Smooth muscle cell (in vitro differentiated cells): ENCODE results near the gene SASS6. TPM values are rescaled to one million over a fixed set of nuclear protein-coding genes. Genes with fewer than 3 reads are reported as not detected.

Source experiments
- DNase-seq: peaks from one replicate; lab custom pipeline; 2025; ENCODE audit not compliant: unreplicated experiment; lab: John Stamatoyannopoulos, UW
- H2AFZ ChIP-seq: fragments of 200-600 bp; sonication (generic); 2 replicates; pipeline ENCODE4 v1.6.0; 2016; ENCODE audit warnings: antibody characterized with exemption, low read depth, mild to moderate bottlenecking
- H3F3A ChIP-seq: fragments of 200-600 bp; sonication (generic); 2 replicates; pipeline ENCODE4 v1.6.0; 2017; ENCODE audit warnings: antibody characterized with exemption, low read depth
- H3K27ac ChIP-seq: fragments of 200-600 bp; sonication (generic); 2 replicates; pipeline ENCODE4 v1.5.1; 2016; ENCODE audit warnings: low read depth, mild to moderate bottlenecking
- H3K27me3 ChIP-seq: fragments of 200-600 bp; sonication (generic); 2 replicates; pipeline ENCODE4 v1.6.1; 2016; ENCODE audit warnings: low read depth, mild to moderate bottlenecking
- H3K36me3 ChIP-seq: fragments of 200-600 bp; sonication (generic); 2 replicates; pipeline ENCODE4 v1.5.1; 2016; ENCODE audit warnings: low read depth
- H3K4me1 ChIP-seq: fragments of 200-600 bp; sonication (generic); 2 replicates; pipeline ENCODE4 v1.5.1; 2016; ENCODE audit warnings: low read depth
- H3K4me2 ChIP-seq: fragments of 200-600 bp; sonication (generic); 2 replicates; pipeline ENCODE4 v1.6.0; 2016; ENCODE audit warnings: mild to moderate bottlenecking
- H3K4me3 ChIP-seq: fragments of 200-600 bp; sonication (generic); 2 replicates; pipeline ENCODE4 v1.5.1; 2016; ENCODE audit warnings: mild to moderate bottlenecking
- H3K79me2 ChIP-seq: fragments of 200-600 bp; sonication (generic); 2 replicates; pipeline ENCODE4 v1.6.0; 2016; ENCODE audit warnings: low read depth, mild to moderate bottlenecking
- H3K9ac ChIP-seq: fragments of 200-600 bp; sonication (generic); 2 replicates; pipeline ENCODE4 v1.6.0; 2016; ENCODE audit warnings: low read depth
- H3K9me3 ChIP-seq: fragments of 200-600 bp; sonication (generic); replicated peaks from 2 replicates; pipeline ENCODE4 v1.5.1; 2016; ENCODE audit warnings: low read depth
- H4K20me1 ChIP-seq: fragments of 200-600 bp; sonication (generic); 2 replicates; pipeline ENCODE4 v1.6.0; 2016; ENCODE audit warnings: low read depth
- WGBS: methylation state at CpG from one replicate; pipeline ENCODE4 v1.1.7; 2016; ENCODE audit warnings: low lambda C conversion rate; 5-methylcytosine and 5-hydroxymethylcytosine counted together
- polyA plus RNA-seq: library from polyadenylated mRNA; unstranded; fragments of >200 nt; fragmentation: Nextera tagmentation; extraction: Ambion mirVana; gene quantifications from 2 replicates; pipeline ENCODE4 v1.2.1, GENCODE V29; 2016
- total RNA-seq: library from RNA; depleted of rRNA; stranded (reverse); fragments of >200 nt; gene quantifications from 2 replicates; pipeline ENCODE4 v1.2.3, GENCODE V29; 2014
- TF ChIP-seq, protein P1 (sequence below): fragments of 200-600 bp; sonication (generic); IDR thresholded peaks from 2 replicates; pipeline ENCODE4 v1.5.1; 2017; ENCODE audit warnings: borderline replicate concordance, mild to moderate bottlenecking, antibody characterized with exemption; ENCODE audit not compliant: insufficient read depth, poor library complexity, severe bottlenecking

SASS6 gene, protein sequence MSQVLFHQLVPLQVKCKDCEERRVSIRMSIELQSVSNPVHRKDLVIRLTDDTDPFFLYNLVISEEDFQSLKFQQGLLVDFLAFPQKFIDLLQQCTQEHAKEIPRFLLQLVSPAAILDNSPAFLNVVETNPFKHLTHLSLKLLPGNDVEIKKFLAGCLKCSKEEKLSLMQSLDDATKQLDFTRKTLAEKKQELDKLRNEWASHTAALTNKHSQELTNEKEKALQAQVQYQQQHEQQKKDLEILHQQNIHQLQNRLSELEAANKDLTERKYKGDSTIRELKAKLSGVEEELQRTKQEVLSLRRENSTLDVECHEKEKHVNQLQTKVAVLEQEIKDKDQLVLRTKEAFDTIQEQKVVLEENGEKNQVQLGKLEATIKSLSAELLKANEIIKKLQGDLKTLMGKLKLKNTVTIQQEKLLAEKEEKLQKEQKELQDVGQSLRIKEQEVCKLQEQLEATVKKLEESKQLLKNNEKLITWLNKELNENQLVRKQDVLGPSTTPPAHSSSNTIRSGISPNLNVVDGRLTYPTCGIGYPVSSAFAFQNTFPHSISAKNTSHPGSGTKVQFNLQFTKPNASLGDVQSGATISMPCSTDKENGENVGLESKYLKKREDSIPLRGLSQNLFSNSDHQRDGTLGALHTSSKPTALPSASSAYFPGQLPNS
- total RNA-seq (6.0 and 6.1 TPM in 2 replicates), polyA plus RNA-seq (1.4 and 1.9 TPM in 2 replicates)

DNA sequence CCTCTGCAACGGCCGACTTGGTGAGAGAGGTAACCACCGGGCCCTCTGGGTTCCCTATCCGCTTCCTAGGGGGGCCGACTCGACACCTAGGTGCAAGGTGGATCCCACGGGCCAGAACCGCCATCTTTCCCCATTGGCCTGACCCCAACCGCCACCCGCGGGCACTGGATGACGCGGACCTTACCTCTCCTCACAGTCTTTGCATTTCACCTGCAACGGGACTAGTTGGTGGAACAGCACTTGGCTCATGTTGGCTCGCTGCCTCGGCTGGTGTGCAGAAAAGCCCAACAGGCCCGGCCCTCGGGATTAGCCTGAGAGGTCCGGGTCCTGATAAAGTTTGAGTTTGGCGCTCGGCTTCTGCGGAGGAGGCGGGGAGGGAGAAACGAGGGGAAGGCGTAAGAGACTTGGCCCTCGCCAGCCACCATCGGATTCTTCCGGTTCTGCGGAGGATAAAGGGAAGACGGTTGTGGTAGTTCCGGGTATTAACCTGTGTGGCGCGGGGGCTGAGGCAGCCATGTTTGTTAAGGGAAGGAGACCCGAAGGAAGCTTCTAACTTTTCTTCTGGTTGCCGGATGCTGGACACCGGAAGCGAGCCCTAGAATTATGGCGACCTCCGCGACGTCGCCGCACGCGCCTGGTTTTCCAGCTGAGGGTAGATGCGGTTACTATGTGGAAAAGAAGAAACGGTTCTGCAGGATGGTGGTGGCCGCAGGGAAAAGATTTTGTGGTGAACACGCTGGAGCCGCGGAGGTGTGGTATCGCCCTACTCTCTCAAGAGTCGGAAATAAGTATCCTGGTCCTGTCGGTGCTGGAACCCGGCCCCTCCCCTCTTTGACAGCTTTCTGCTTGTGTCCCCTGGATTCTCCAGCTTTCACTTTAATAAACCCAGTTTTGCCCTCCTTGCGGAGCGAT is at the start of gene SASS6, which contains the start of gene TRMT13:
Gene SASS6, minus strand, starts transcription at position 365 of the 912 bp plus-strand sequence. Its CDS starts 116 bp downstream, at position 249.
Gene TRMT13, plus strand, starts transcription at position 598 of the 912 bp plus-strand sequence. Its CDS starts 6 bp downstream, at position 604.
- Histone ChIP-seq H4K20me1 (no peaks in the 10 kb centered on the region), H3K27ac (peak within 1 kb of the TSS; percentile 57), H3K9me3 (no peaks in the 10 kb centered on the region), H3K4me2 (peak within 1 kb of the TSS; percentile 97), H3K36me3 (no peaks in the 10 kb centered on the region), H3F3A (no peaks in the 10 kb centered on the region), H3K79me2 (peaks cover 31% of the 10 kb centered on the region), H3K4me1 (peaks cover 17% of the 10 kb centered on the region), H3K9ac (peak within 1 kb of the TSS; percentile 78), H2AFZ (peak within 1 kb of the TSS; percentile 96), H3K4me3 (peak within 1 kb of the TSS; percentile 96), H3K27me3 (no peaks in the 10 kb centered on the region)
- TF ChIP-seq, protein P1, sequence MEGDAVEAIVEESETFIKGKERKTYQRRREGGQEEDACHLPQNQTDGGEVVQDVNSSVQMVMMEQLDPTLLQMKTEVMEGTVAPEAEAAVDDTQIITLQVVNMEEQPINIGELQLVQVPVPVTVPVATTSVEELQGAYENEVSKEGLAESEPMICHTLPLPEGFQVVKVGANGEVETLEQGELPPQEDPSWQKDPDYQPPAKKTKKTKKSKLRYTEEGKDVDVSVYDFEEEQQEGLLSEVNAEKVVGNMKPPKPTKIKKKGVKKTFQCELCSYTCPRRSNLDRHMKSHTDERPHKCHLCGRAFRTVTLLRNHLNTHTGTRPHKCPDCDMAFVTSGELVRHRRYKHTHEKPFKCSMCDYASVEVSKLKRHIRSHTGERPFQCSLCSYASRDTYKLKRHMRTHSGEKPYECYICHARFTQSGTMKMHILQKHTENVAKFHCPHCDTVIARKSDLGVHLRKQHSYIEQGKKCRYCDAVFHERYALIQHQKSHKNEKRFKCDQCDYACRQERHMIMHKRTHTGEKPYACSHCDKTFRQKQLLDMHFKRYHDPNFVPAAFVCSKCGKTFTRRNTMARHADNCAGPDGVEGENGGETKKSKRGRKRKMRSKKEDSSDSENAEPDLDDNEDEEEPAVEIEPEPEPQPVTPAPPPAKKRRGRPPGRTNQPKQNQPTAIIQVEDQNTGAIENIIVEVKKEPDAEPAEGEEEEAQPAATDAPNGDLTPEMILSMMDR, result no peak
- DNase-seq, result peak; percentile 67
- under 1% methylated on average over 57 of the region's 57 CpGs for WGBS

DNA sequence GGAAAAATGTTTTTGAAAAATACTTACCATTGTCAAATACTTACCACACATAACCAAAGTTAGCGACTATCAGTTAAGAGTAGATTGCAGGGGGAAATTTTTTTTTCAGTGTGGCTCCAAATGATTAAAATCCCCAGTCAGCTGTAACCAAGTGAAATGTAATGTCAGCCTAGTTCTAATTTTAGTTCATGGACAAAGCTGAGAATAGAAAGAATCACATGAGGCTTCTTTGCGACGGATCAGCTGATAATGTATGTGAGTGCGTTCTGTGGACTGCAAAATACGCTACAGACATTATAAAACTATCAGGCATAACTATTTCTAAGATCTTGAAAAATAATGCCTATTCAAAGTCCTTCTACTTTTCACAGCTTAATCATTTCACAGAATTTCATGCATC is 45.4 kb upstream of the SASS6 start, which contains the start of gene LRRC39:
Gene LRRC39, minus strand, starts transcription at position 166 of the 400 bp plus-strand sequence. CDS start 9,740 bp downstream, outside the sequence.
- H3K4me1 ChIP-seq, result no peaks in the 10 kb centered on the region
- DNase-seq, result no peak
- H2AFZ ChIP-seq, result no peak within 1 kb of the TSS
- no peaks in the 10 kb centered on the region for H3F3A ChIP-seq
- no peak within 1 kb of the TSS for H3K9ac ChIP-seq
- no peaks in the 10 kb centered on the region for H3K9me3 ChIP-seq
- H3K4me2 ChIP-seq, result no peak within 1 kb of the TSS
- H3K79me2 ChIP-seq, result no peaks in the 10 kb centered on the region
- H4K20me1 ChIP-seq, result no peaks in the 10 kb centered on the region
- H3K27ac ChIP-seq, result no peak within 1 kb of the TSS
- WGBS, result 76% methylated on average over 5 of the region's 5 CpGs
- H3K27me3 ChIP-seq, result no peaks in the 10 kb centered on the region
- TF ChIP-seq, protein P1, result no peak
- no peaks in the 10 kb centered on the region for H3K36me3 ChIP-seq
- no peak within 1 kb of the TSS for H3K4me3 ChIP-seq

DNA sequence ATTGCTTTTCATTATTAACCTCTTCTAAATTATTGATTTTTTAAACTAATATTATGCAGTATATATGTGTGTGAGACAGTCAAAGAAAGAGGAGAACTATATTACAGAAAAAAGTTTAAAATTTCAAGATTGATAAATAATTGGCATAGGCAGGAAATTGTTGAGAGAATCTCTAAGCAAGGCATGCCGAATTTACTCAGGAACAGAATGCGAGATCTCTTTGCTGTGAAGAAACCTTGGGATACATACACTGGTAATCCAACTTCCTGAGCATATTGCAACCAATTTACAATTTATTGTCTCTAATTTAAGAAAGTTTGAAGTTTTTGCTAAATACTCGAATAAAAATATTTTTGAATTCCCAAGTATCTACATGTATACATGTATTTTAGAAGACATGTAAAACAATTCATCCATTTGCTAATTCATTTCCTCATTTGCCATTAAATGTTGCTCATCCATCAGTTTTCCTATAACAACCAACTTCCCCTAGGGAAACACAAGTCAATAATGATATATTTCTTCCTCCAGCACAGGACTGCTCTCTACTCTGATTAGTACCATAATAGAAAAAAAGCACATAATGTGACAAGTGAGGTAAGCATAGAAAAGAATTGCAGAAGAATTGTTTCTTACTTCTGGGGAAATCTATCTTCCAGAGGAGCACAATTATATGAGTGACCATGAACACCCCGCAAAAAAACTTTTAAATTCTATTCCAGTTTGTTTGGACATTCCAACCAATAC is 44.7 kb upstream of the SASS6 start:
- no peak for DNase-seq
- Histone ChIP-seq H3F3A (no peaks in the 10 kb centered on the region), H3K36me3 (no peaks in the 10 kb centered on the region), H4K20me1 (no peaks in the 10 kb centered on the region), H3K9me3 (no peaks in the 10 kb centered on the region), H3K27me3 (no peaks in the 10 kb centered on the region), H2AFZ (no peak overlapping the region), H3K27ac (no peak overlapping the region), H3K4me3 (no peak overlapping the region), H3K9ac (no peak overlapping the region), H3K4me1 (no peaks in the 10 kb centered on the region), H3K4me2 (no peak overlapping the region), H3K79me2 (no peaks in the 10 kb centered on the region)
- TF ChIP-seq, protein P1, result no peak
- 88% methylated on average over 4 of the region's 4 CpGs for WGBS
